ENCODE data around the gene NRG3.
"Not testable (repeated sequence)": the region's sequence is repeated elsewhere in the genome, so short reads cannot be mapped to it uniquely, and the experiment has no call there.

DNA sequence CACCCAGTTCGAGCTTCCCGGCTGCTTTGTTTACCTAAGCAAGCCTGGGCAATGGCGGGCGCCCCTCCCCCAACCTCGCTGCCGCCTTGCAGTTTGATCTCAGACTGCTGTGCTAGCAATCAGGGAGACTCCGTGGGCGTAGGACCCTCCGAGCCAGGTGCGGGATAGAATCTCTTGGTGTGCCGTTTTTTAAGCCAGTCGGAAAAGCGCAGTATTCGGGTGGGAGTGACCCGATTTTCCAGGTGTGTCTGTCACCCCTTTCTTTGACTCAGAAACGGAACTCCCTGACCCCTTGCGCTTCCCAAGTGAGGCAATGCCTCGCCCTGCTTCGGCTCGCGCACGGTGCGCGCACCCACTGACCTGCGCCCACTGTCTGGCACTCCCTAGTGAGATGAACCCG is 474.6 kb downstream of the NRG3 start:
- TF ChIP-seq POLR2A (IDR thresholded peaks at IDR 0.05; ENCODE audit: low read depth, low read length); SPI1 (IDR thresholded peaks at IDR 0.05; ENCODE audit: low read depth, low read length); POLR2AphosphoS5 (IDR thresholded peaks at IDR 0.05; ENCODE audit: low read depth, low read length); POU2F2 (IDR thresholded peaks at IDR 0.05; ENCODE audit: low read depth, low read length); TAF1 (IDR thresholded peaks at IDR 0.05; ENCODE audit: low read depth, low read length); PAX5 (IDR thresholded peaks at IDR 0.05; ENCODE audit: insufficient read depth, low read length, severe bottlenecking): not testable (repeated sequence)

Measured in GM12891 (cell line).